PC-3 (cell line): ENCODE data around the gene CPS1. TPM values are rescaled to one million over a fixed set of nuclear protein-coding genes. Genes with fewer than 3 reads are reported as not detected.

Experiments used
- ATAC-seq: fragments of 200-7000 bp; cut with Tn5 transposase; 2 replicates; pipeline ENCODE4 v1.9.1; 2020; ENCODE audit warnings: mild to moderate bottlenecking, moderate library complexity
- BruUV-seq: library from RNA; stranded (reverse); fragments of 400-500 nt; replicated peaks from 2 replicates; lab custom pipeline; 2021; lab: Mats Ljungman, UMichigan
- CTCF ChIA-PET: fragments of 300-600 bp; sonication (Branson Sonifier 250); formaldehyde crosslinking; loops from one replicate; lab custom pipeline; 2022; ENCODE audit warnings: antibody characterized with exemption; lab: Charles Lee
- POLR2A ChIA-PET: fragments of 300-600 bp; sonication (Branson Sonifier 250); formaldehyde crosslinking; loops from one replicate; lab custom pipeline; 2022; ENCODE audit warnings: antibody characterized with exemption; ENCODE audit not compliant: unreplicated experiment; lab: Charles Lee
- DNase-seq: peaks from one replicate; pipeline ENCODE4 v3.0.0-alpha.2; 2015
- H2AFZ ChIP-seq: fragments of 300-600 bp; sonication (generic); 2 replicates; pipeline ENCODE4 v1.6.0; 2016; ENCODE audit warnings: antibody characterized with exemption, low read length
- H3F3A ChIP-seq: fragments of 300-600 bp; sonication (generic); one replicate; pipeline ENCODE4 v1.6.0; 2017; ENCODE audit warnings: antibody characterized with exemption, low read length, control low read depth, mild to moderate bottlenecking; ENCODE audit not compliant: unreplicated experiment
- H3K27ac ChIP-seq: fragments of 300-600 bp; sonication (generic); 2 replicates; pipeline ENCODE4 v1.5.1; 2016; ENCODE audit warnings: mild to moderate bottlenecking, low read length
- H3K27me3 ChIP-seq: fragments of 300-600 bp; sonication (generic); 2 replicates; pipeline ENCODE4 v1.6.1; 2016; ENCODE audit warnings: low read length, mixed read lengths
- H3K36me3 ChIP-seq: fragments of 300-600 bp; sonication (generic); 2 replicates; pipeline ENCODE4 v1.6.1; 2016; ENCODE audit warnings: low read depth, mixed run types, low read length, mixed read lengths
- H3K4me1 ChIP-seq: fragments of 300-600 bp; sonication (generic); 2 replicates; pipeline ENCODE4 v1.5.1; 2016; ENCODE audit warnings: low read length; ENCODE audit not compliant: insufficient read depth
- H3K4me2 ChIP-seq: fragments of 300-600 bp; sonication (generic); 2 replicates; pipeline ENCODE4 v1.6.0; 2016; ENCODE audit warnings: low read length
- H3K4me3 ChIP-seq: fragments of 300-600 bp; sonication (generic); 2 replicates; pipeline ENCODE4 v1.5.1; 2016; ENCODE audit warnings: mild to moderate bottlenecking, low read length, mixed read lengths
- H3K79me2 ChIP-seq: fragments of 300-600 bp; sonication (generic); 2 replicates; pipeline ENCODE4 v1.6.1; 2017; ENCODE audit warnings: low read length, mixed read lengths
- H3K9ac ChIP-seq: fragments of 300-600 bp; sonication (generic); 2 replicates; pipeline ENCODE4 v1.6.0; 2016; ENCODE audit warnings: mild to moderate bottlenecking, low read length
- H3K9me2 ChIP-seq: fragments of 300-600 bp; sonication (generic); replicated peaks from 2 replicates; pipeline ENCODE4 v1.6.1; 2016; ENCODE audit warnings: mixed run types, low read length, mixed read lengths
- H3K9me3 ChIP-seq: fragments of 300-600 bp; sonication (generic); 2 replicates; pipeline ENCODE4 v1.6.1; 2016; ENCODE audit warnings: low read length, mixed read lengths
- H4K20me1 ChIP-seq: fragments of 300-600 bp; sonication (generic); 2 replicates; pipeline ENCODE4 v1.6.1; 2016; ENCODE audit warnings: low read length, mixed read lengths
- EZH2 ChIP-seq: fragments of 300-600 bp; sonication (generic); IDR thresholded peaks from one replicate; pipeline ENCODE4 v1.6.1; 2017; ENCODE audit warnings: antibody characterized with exemption, mild to moderate bottlenecking, low read length; ENCODE audit not compliant: unreplicated experiment
- EZH2phosphoT487 ChIP-seq: fragments of 300-600 bp; sonication (generic); IDR thresholded peaks from 2 replicates; pipeline ENCODE4 v1.6.1; 2018; ENCODE audit warnings: mild to moderate bottlenecking, antibody characterized with exemption, low read length, borderline replicate concordance
- intact Hi-C: fragments of 100-400 bp; cut with micrococcal nuclease; formaldehyde crosslinking; loops from 2 replicates; pipeline ENCODE4 v1.9.0; 2023
- total RNA-seq: library from RNA; depleted of rRNA; stranded (reverse); fragments of >200 nt; gene quantifications from 2 replicates; pipeline ENCODE4 v1.2.3, GENCODE V29; 2014
- TF ChIP-seq, protein P1 (sequence below): fragments of 300-600 bp; sonication (generic); conservative IDR thresholded peaks from 2 replicates; pipeline ENCODE4 v1.5.1; 2017; ENCODE audit warnings: antibody characterized with exemption, low read depth, mild to moderate bottlenecking, low read length

The CPS1 gene
- total RNA-seq, 1 experiment from 2014 or later, result 17.7 TPM

DNA sequence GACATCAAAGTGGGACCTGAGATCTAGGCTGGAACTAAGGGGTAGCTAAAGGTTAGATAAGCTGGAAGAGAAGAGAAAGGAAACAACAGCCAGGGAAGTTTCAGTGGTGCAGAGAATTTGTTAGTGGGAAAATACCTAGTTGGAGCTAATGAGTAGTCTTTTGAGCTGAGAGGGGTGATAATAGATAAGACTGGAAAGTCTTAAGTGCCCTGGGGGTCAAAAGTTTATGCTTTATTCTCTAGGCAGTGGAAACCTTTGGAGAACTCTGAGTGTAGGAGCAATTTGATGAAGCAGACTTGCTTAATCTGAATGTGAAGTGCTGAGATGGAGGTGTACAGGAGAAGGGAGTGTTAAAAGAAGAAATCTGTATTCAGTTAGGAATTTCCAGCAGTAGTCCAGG lies 90.8 kb downstream of the CPS1 start:
- Histone ChIP-seq H3K4me1 (no peaks in the 10 kb centered on the region), H3K4me2 (no peak overlapping the region), H3K79me2 (no peaks in the 10 kb centered on the region), H3K9me3 (no peaks in the 10 kb centered on the region), H3F3A (no peaks in the 10 kb centered on the region), H2AFZ (no peak overlapping the region), H3K27ac (no peak overlapping the region), H3K9me2 (no peaks in the 10 kb centered on the region), H3K4me3 (no peak overlapping the region), H3K36me3 (no peaks in the 10 kb centered on the region), H3K9ac (no peak overlapping the region), H3K27me3 (no peaks in the 10 kb centered on the region), H4K20me1 (no peaks in the 10 kb centered on the region)
- ATAC-seq (no peak), DNase-seq (no peak)
- intact Hi-C loops, result no loop called here
- TF ChIP-seq, protein P1, sequence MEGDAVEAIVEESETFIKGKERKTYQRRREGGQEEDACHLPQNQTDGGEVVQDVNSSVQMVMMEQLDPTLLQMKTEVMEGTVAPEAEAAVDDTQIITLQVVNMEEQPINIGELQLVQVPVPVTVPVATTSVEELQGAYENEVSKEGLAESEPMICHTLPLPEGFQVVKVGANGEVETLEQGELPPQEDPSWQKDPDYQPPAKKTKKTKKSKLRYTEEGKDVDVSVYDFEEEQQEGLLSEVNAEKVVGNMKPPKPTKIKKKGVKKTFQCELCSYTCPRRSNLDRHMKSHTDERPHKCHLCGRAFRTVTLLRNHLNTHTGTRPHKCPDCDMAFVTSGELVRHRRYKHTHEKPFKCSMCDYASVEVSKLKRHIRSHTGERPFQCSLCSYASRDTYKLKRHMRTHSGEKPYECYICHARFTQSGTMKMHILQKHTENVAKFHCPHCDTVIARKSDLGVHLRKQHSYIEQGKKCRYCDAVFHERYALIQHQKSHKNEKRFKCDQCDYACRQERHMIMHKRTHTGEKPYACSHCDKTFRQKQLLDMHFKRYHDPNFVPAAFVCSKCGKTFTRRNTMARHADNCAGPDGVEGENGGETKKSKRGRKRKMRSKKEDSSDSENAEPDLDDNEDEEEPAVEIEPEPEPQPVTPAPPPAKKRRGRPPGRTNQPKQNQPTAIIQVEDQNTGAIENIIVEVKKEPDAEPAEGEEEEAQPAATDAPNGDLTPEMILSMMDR, result no peak
- TF ChIP-seq EZH2, result no peak
- TF ChIP-seq EZH2phosphoT487, result no peak
- ChIA-PET POLR2A (no interaction called here), CTCF (no interaction called here)
- BruUV-seq, result no TSS peak

DNA sequence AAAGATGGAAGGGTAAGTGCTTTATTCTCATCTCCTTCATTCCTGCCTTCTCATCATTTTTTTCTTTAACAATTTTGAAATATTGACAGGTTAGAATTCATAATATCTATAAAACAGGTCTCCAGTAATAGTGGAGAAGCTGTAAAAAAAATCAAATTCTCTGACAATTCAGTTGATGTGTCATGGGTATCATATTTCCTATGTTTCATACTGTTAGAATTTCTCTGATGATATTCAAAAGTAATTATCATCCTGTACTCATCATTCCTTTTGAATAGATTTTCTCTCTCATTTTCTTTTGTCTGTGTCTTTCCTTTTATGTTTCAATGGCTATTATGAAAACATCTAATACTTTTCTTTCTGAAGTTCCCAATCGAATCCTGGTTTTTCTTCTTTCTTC lies 97.7 kb downstream of the CPS1 start:
- Histone ChIP-seq H4K20me1 (no peaks in the 10 kb centered on the region), H3K4me2 (no peak overlapping the region), H3K4me3 (no peak overlapping the region), H3K36me3 (no peaks in the 10 kb centered on the region), H3K27ac (no peak overlapping the region), H3K9ac (no peak overlapping the region), H3K4me1 (peaks cover 10% of the 10 kb centered on the region; the same call in 1 of the 2 replicates), H3K9me3 (no peaks in the 10 kb centered on the region), H3F3A (no peaks in the 10 kb centered on the region), H3K79me2 (no peaks in the 10 kb centered on the region), H3K9me2 (no peaks in the 10 kb centered on the region), H3K27me3 (no peaks in the 10 kb centered on the region), H2AFZ (no peak overlapping the region)
- ATAC-seq, result peak; percentile 67
- no peak for TF ChIP-seq EZH2
- TF ChIP-seq, protein P1, result no peak
- no peak for TF ChIP-seq EZH2phosphoT487
- BruUV-seq, result no TSS peak
- intact Hi-C loops, result no loop called here
- ChIA-PET CTCF (no interaction called here), POLR2A (no interaction called here)
- peak; percentile 48 for DNase-seq

DNA sequence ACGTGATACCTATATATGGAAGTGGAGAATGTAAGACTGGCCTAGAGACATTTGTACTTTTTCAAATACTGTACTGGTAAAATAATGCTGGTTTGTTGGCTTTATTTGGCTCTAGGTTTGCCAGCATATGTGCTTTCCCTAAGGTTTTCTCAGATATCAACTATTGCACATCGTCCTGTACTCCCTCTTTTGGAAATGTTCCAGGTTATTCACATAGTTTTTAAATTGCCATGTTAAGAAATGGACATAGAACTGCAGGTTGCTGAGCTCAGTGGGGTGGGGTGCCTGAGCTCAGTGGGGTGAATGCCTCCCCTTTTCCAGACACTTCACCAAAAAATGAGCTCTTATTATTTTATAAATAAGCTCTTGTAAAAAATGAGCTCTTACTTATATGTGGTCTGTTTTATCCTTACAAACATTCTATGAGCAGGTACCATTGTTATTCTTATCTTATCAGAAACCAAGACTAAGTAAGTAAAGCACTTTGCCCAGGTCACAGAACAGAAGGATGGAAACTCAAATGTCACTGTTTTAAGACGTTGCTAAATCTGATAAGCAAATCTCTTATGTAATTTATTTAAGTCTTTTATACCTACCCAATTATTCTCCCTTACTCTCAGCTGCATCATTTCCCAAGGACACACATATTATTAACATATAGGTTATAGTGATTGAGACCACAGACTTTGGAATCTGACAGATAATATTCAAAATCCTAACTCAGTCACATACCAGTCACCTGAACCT lies 99.0 kb downstream of the CPS1 start:
- H3K36me3 ChIP-seq, result 0 out of 2 replicates have a peak, but pooled peaks cover under 1% of the 10 kb centered on the region
- no peaks in the 10 kb centered on the region for H3K9me2 ChIP-seq
- H3K4me2 ChIP-seq, result no peak overlapping the region
- ChIA-PET POLR2A (interaction anchor here (0.6 kb wide), 1 partner anchor 783 kb away, joined by 3 read pairs; no protein-coding TSS in a partner anchor), CTCF (no interaction called here)
- intact Hi-C loops, result no loop called here
- TF ChIP-seq, protein P1, result no peak
- H3K27me3 ChIP-seq, result no peaks in the 10 kb centered on the region
- H3F3A ChIP-seq, result no peaks in the 10 kb centered on the region
- no peaks in the 10 kb centered on the region for H4K20me1 ChIP-seq
- H3K27ac ChIP-seq, result no peak overlapping the region
- DNase-seq (no peak), ATAC-seq (no peak)
- peaks cover 10% of the 10 kb centered on the region; the same call in 1 of the 2 replicates for H3K4me1 ChIP-seq
- H2AFZ ChIP-seq, result no peak overlapping the region
- H3K79me2 ChIP-seq, result no peaks in the 10 kb centered on the region
- BruUV-seq, result no TSS peak
- H3K9me3 ChIP-seq, result 0 out of 2 replicates have a peak, but pooled peaks cover under 1% of the 10 kb centered on the region
- H3K9ac ChIP-seq, result no peak overlapping the region
- no peak overlapping the region for H3K4me3 ChIP-seq
